HG03520 (cell line): ENCODE data around the gene C6orf15.

Experiments
- ATAC-seq: cut with Tn5 transposase; IDR thresholded peaks from one replicate; pipeline ENCODE4 v1.9.1; 2021; ENCODE audit warnings: mild to moderate bottlenecking, moderate library complexity; ENCODE audit not compliant: unreplicated experiment

C6orf15 gene

DNA sequence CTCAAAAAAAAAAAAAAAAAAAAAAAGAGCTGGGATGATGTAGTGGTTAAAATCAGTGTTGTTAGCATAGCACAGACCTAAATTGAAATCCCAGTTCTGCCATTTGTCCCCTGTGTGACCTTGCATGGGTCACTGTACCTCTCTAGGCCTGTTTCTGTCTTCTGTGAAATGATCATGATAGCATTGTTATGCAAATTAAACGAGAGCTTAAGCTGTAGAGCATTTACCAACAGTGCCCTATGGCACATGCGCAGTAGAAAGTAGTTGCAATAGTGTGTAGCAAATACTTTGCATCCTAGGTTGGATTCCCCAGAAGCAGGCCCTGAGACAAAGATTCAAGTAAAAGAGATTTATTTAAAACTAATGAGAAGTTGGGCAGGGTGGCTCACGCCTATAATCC is 19.2 kb upstream of the C6orf15 start:
- no peak for ATAC-seq

DNA sequence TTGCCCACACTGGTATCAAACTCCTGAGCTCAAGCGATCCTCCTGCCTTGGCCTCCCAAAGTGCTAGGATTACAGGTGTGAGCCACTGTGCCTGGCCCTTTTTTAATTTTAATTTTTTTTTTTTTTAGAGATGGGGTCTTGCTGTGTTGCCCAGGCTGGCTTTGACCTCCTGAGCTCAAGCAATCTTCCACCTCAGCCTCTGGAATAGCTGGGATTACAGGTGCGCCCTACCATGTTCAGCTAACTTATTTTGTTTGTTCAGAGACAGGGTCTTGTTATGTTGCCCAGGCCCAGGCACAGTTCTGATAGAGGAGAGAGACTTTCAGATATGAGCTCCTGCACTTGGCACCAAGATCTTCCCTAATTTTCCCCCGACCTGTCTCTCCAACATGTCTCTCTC is 18.4 kb upstream of the C6orf15 start:
- ATAC-seq: no peak

DNA sequence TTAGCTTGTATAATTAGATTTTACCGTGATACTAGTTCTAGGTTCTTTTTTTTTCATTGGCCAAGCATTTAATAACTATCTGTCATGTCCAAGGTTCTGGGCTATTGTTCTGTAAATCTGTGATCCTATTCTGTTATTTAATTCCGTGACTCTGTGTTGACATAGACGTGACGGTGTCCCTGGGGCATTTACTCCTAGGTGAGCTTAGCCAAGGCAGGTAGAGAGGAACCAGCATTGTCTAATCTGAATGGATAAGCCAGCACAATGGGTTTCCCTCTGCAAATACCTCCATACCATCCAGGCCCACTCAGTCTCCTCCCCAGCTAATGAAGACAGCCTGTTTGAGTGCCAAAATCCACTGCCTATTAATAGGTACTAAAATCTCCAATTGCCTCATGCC is 16.8 kb upstream of the C6orf15 start:
- ATAC-seq: no peak

DNA sequence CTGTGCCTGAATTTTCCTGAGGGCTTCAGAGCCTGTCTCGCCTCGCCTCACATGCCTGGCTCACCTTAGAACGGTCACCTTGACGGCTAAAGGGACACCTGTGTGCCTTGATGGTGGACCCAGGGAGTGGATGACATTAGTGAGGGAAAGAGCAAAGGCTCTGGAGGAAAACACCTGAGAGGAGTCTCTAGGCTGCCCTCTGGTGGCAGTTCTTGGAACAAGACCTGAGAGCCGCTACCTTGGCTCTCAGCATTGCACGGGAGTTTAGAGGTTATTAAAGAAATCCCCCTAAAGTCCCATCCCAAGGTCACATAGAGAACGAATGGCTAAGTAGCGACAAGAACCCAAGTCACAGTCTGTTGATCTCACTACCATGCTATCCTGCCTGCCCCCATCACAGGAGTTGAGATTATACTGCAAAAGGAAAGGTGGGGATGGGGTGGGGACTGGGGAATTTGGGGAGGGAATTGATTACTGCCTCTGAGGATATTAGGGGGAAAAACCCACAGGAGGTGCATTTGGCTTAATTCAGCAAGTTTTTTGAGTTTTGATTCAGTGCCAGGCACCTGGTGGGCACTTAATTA is 15.8 kb upstream of the C6orf15 start:
- ATAC-seq: no peak

DNA sequence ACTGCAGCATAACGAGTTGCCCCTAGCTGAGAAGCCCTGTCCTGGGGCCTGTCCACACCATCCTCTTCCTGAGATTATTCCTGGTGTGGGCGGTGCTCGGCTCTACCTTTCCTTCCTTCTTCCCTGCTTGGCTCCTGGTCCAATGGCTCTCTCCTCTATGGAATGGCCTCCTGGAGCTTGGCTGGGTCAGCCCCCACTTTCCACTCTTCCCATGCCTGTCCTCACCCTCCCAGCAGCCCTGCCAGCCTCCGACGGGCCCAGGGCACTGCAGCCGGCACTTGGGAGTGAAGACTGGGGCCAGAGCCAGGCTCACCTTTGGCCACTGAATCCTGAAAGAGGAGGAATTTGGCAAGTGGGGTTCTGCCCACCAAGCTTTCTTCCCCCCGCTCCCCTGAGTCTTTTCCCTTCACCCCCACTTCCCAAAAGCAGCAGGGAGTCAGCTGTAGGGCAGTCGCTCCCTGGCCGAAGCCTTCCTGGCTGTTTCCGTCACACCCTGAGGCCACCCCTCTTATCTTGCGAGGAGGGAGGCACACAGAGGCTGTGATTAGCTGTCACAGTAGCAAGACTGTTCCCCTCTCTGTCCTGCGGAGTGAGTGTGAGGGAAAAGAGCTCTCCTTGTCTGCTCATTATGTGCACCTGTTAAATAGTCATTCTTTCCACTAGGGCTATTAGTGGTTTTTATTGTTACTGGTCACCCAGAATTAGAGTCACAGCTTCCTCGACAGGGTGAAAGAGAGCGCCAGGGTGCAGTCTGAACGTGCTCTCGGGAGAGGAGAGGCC is 14.2 kb upstream of the C6orf15 start:
- ATAC-seq: no peak

DNA sequence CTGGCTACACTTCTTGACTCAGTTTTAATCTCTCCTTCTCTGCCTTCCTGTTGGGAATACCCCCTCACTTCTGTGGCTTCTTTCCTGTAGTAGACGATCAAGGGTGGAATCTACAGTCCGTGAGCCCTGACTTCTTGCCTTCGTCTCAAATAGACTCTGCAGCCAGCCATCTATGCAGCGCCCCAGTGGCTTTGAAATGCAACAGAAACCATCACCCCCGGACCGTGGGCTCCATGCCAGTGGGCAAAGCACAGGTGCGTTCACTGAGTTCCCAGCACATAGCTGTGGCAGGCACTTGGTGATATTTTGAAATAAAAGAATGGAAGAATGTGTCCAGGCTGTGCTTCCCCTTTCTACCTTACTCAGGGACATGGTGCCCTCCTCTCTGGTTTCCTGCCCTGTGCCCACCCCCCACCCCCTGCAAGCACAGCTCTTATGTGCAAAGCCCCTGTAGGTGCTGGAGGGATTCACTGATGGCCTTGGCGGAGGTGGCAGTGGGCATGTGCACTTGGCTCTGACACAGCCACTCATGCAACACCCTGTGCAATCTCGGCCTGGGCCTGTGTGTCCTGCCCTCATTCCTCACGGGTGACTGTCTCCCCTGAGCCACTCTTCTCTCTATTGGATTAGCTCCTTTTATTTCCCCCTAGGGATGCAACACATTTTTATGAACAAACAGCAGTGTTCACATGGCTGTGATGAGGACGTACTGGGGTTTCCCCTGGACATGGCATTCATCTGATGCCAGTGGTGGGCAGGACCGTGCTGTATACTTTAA is 13.4 kb upstream of the C6orf15 start:
- ATAC-seq: no peak

DNA sequence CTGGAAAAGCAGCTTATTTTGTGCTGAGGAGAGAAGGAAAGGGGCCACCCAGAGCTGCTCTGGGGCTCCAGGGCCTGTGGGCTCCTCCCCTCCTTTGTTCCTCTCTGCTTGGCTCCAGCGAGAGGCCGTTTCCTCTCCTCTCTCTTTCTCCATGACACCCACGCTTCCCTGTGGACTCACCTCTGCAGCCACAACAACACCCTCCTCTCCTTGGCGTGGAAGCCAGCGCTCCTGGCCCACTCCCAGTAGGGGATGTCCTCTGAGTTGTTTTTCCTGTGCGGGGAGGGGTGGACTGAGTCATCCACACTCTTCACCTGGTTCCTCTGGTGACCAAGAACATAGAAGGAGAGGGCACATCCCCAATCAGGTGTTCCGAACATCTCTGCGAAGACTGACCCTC is 12.8 kb upstream of the C6orf15 start:
- no peak for ATAC-seq

DNA sequence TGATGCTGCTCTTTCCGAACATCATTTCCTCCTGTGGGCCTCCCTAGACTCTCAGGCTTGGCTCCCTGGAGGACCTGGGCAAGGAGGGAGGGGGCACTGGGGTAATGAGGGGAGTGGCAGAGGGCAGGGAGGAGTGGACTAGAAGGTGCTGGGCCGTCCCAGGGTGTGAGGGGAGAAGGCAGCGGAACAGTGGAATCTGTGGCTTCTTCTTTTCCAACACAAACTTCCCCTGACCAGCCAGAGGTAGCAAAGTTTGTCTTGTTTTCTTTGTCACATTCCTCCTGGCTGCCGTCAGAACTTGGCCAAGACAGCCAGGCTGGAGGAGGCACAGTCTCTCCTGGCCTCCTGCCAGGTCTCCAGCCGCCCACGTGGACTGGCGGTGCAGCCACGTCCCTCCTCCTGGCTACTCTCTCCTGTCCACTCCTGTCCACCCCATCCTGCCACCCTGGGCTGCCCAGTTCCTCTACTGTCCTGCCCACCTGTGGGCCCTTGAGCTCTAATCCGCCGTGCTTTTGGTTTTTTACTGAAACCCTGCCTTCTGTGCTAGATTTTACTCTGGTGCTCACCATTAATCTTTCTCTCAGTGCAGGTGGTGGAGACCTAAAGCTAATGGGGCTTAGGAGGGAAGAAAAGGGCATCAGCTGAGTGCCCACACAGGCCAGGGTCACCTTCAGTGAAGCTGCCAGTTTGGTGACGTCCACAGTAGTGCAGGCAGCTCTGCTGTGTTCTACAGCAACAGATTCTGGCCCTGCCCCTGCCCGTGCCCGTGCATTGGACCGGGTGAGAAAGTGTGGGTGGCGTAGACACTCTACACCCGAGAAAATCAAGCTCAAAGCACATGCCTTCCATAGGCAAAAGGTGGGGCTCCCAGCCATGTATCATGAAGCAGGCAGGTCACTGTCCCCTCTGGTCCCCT is 10.7 kb upstream of the C6orf15 start:
- no peak for ATAC-seq

DNA sequence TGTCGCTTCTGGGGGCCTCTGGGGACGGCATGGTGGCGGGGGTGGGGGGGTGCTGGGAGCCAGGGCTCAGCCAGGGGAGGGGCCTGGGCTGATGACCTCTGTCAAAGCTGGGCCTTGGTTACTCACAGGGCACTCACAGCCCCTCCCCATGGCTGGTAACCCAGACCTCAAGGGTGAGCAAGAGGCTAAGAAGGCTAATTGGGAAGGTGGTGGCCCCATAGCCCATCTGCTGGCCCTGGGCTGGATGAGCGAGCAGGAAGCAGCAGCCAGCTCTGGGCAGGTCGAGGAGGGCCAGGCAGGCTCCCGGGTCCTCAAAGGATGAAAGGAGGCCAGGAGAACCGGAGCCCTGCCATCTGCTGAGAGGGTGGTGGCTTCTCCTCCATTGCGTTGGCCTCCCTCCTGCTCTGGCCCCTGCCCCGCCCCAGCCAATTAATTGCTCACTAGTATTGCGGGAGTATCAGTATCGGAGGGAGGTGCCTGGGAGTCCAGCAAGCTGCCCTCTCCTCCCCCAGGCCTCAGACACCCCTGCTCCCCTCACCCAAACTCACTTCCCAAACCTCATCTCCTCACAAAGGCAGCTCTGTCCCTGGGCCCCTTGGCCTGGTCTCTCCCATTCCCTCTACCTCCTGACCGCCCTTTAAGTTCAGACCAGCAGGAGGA is 8.9 kb upstream of the C6orf15 start:
- no peak for ATAC-seq

DNA sequence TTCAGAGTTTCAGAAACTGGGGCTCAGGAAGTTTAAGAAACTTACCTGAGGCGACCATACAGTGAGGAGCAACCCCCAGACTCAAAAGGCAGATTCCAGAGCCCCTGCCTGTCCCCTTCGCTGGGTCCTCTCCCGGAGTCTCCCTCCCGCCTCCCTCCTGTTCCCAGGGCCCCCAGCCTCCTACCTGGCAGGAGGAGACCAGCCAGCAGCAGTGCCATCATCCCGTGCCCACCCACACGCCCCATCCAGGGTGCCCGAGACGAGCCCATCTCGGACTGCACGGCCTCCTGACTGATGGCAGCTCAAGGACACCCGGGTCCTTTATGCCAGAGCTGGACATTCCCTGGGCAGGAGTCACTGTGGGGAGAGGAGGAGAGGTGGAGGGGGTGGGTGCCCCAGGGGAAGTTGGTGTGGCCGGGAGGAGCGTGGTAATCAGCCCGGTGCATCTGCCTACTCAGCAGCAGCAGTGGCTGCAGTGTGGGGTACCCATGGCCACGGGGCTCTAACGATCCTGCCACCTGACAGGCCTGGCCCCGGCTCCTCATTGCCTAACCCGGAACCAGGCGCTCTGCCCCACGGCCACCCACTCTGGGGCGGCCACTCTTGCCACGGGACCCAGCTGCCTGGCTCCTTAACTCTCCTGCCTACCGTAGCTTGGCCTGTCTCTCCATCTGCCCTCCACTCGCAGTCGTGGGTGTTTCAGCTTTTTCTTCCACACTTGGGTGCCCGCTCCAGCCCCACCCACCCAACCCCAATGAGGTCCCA is 8.0 kb upstream of the C6orf15 start, which contains the start of gene CDSN:
TSS of gene CDSN (minus strand) at position 296 of the 765 bp plus-strand sequence. CDS start at position 269, 27 bp downstream.
- ATAC-seq: no peak

DNA sequence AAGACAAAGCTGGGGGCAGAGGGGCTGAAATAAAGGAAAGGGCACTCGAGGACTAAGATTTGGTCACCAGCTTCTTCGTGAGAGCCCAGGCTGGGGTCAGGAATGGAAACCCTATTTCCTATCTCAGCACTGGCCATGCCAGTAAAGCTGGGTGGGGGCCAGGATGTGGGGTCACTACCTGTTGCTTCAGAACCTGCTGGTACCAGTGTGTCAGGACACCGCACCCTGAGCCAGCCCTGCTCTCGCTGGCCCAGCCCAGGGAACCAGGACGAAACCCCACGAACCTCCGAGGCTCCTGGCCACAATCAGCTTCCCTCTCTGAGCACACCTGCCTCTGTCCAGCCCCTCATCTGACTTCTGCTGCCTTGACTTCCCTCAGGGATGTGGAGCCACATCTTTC is 5.8 kb upstream of the C6orf15 start:
- ATAC-seq: no peak

DNA sequence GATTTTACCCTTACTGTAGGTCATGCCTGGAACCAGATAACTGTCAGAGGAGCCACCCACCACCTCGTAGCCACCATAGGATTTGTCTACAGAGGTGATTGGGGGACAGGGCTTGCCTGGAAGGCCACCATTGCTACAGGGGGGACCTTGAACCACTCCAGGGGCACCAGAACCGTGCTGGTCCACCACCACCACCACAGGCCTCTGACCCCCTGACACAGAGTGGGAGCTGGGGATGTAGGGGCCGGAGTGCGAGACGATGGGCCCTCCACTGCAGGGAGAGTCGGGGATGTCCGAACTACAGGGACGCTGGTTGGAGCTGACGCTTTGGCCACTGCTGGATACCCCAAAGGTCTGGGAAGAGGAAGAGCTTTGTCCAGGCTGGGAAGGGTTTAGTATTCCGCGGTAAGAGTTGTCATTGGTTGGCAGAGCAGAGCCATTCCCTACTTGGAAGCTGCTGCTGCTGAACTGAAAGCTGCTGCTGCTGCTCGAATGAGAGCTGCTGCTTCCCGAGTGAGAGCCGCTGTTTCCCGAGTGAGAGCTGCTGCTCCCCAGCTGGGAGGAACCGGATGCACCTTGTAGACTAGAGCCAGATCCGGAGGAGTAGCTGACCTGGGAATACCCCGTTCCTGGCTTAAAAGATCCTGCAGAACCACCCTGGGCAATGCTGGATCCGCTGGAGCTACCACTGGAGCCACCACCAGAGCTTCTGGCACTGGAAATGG is 4.4 kb upstream of the C6orf15 start:
- no peak for ATAC-seq

DNA sequence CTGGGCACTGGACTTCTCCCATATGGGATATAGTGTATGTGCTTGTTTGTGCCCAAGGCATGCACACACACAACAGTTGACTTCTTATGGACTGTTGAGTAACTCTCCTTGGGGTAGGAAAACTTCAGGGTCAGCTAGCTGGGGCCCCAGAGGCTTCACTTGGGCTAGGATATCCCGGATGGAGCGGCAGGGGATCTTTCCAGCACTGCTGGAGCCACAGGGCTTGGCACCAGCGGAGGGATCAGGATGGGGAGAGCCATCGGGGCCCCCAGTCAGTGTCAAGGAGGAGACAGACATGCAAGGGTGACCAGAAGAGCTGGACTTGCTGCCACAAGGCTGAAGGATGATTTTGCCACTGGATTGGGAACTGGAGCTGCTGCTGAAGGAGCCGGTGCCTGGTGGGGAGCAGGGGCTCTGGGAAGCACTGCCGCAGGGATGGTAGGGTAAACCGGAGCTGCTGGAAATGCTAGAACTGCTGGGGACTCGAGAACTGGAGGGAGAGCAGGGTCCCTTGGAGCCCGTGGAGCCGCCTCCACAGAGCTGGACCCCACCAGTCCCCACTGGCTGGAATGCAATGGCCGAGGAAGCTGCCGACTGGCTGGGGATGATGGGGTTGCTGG is 3.7 kb upstream of the C6orf15 start:
- no peak for ATAC-seq

DNA sequence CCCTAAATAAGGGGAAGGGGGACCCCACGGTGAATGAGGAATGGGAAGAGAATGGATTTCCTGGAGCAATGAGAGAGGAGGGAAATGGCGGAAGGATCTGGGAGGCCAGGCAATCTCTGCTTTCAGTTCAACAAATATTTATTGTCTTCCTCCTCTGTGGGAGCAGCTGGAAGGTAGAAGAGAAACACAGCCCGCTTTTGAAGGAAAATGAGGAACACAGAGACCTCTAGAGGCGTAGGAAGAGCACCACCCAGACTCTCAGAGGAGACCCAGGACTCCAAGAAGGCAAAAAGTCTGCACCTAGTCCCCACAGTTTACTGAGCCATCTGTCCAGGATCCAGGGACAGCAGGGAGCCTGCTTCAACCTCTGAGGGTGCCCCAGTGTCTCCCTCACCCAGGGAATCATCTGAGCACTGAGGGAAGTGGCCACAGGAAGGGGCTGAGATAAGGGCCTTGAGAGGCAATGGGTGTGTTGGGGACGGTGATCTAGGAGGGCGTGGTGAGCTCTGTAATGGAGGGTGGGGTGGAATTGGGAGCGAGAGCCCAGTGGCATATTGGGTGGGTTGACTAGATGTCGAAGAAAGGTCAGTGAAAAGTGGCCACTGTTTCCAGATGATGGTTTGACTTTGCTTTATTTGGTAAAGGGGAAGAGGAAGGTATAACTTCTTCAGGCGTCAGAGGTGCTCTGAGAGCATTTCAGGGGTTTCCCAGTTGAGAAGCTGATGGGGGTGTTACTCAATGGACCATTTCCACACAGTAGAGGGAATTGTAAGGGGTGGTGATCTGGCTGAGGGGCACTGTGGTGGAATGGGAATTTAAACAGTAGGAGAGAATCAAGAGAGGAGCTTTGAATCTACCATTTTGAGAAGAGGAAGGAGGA is 2.8 kb upstream of the C6orf15 start:
- no peak for ATAC-seq

DNA sequence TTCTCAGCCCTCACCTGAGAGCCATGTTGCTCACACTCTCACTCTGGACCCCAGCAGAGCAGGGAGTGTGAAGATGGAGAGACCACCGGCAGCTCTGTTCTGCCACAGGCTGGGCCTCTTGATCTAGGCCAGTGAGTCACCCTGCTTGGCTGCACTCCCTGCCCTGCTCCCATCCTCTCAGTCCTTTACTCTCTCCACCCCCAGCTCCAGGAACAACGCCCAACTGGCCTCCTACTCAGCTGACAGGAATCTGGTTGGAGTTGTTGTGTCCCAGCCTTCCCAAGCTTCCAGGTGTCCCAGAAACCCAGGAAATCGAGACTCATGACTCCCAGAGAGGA is 2.1 kb upstream of the C6orf15 start, which contains the start of gene PSORS1C1:
TSS of gene PSORS1C1 (plus strand) at position 260 of the 338 bp plus-strand sequence. CDS start 14,833 bp downstream, outside the sequence.
- no peak for ATAC-seq

DNA sequence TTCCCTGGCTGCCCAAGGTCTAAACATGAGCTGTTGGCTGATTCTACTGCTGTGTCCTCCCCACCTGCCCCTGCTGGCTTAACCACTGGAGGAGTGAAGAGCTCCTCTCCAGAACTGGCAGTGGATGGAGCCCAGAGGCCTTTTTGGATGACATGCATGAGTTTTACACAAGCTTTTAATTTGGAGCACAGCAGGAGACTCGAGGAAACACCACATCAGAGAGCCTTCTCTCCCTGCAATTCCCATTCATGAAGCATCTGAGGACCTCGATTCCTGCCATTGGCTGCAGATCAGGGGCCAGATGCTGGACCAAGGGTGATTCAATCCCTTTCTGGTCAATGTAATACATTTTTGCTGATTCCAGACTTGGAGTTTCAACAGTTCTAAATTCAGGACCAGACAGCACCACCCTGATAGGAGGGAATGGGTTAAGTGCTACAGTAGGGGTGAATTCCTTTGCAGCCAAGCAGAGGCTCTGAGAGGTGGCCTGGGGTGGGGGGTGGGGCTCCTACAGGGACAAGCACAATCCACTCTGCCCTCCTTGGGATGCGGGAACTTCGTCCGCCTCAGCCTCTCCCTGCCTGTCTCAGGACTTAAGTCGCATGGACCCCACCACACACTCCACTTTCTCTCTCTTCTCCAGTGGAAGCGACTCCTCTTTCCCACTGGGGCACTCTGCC is 1.6 kb upstream of the C6orf15 start:
- no peak for ATAC-seq

DNA sequence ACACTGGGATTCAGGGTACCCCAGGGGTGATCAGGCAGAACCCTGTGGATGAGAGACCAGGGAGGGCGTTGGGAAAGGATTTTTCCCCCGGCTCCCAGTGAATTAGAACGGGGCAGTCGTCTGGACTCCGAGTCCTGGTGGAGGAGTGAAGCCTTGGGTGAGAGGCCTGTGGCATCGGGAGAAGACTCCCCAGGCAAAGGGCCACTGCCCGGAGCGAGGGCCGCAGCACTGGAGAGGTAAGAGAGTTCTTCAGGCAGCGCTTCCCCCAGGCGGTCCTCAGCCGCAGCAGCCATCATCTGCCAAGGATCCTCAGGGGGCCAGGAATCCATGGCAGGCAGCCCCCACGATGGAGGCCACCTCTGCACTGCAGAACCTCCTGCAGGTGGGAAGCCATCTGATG is 663 bp downstream of the C6orf15 start:
- no peak for ATAC-seq
